HepG2 (cell line): ENCODE measurements around the gene TRPT1.

ENCODE experiments used
- GABPB1 ChIP-seq: IDR thresholded peaks from 2 replicates; pipeline ENCODE4 v1.6.1; 2016; ENCODE audit warnings: mild to moderate bottlenecking, missing genetic modification reagents, moderate library complexity, missing compliant biosample characterization
- NR1H2 ChIP-seq: sonication (generic); formaldehyde crosslinking; IDR thresholded peaks from 2 replicates; pipeline ENCODE4 v1.8.1; 2022; ENCODE audit warnings: low read depth, missing genetic modification reagents, borderline replicate concordance
- SMAD1 ChIP-seq: sonication (generic); formaldehyde crosslinking; IDR thresholded peaks from 2 replicates; pipeline ENCODE4 v1.4.0; 2020; ENCODE audit warnings: missing genetic modification reagents, low read depth, mild to moderate bottlenecking, borderline replicate concordance
- TF ChIP-seq, protein P1 (sequence below): sonication (generic); formaldehyde crosslinking; IDR thresholded peaks from 2 replicates; pipeline ENCODE4 v1.8.1; 2022; ENCODE audit warnings: mild to moderate bottlenecking, missing genetic modification reagents

DNA sequence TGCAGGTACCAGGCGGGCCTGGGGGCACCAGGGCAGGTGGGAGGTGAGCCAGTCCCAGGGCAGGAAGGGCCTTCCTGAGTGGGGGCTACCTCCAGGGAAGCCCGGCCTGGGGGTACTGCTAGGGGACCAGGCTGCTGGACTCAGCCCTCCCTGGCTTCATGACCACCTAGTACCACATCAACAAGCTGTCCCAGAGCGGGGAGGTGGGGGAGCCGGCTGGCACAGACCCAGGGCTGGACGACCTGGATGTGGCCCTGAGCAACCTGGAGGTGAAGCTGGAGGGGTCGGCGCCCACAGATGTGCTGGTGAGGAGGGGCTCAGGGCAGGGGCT lies 6.7 kb downstream of the TRPT1 start:
- TF ChIP-seq NR1H2 (CRISPR knock-in tag) (no peak), GABPB1 (CRISPR knock-in tag) (no peak), SMAD1 (CRISPR knock-in tag) (no peak)
- TF ChIP-seq, protein P1, sequence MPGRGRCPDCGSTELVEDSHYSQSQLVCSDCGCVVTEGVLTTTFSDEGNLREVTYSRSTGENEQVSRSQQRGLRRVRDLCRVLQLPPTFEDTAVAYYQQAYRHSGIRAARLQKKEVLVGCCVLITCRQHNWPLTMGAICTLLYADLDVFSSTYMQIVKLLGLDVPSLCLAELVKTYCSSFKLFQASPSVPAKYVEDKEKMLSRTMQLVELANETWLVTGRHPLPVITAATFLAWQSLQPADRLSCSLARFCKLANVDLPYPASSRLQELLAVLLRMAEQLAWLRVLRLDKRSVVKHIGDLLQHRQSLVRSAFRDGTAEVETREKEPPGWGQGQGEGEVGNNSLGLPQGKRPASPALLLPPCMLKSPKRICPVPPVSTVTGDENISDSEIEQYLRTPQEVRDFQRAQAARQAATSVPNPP (CRISPR knock-in tag), result no peak
